Measurements from ENCODE around the gene PTGS1.
"Not testable (repeated sequence)": the region's sequence is repeated elsewhere in the genome, so short reads cannot be mapped to it uniquely, and the experiment has no call there.

PTGS1 gene

GRCh38 chr9:122347348-122348287 lies 23.2 kb upstream of the PTGS1 start:
- no peak for DNase-seq (ENCODE audit: low read depth in 2 of 2)

- no peak for DNase-seq (ENCODE audit: low read depth in 2 of 2)
These were observed 22.5 kb upstream of the PTGS1 start for GRCh38 chr9:122348288-122348777.

GRCh38 chr9:122348791-122349190 lies 22.0 kb upstream of the PTGS1 start:
- DNase-seq (ENCODE audit: low read depth in 2 of 2), result no peak

- DNase-seq (ENCODE audit: low read depth in 2 of 2), result no peak
These were observed 21.6 kb upstream of the PTGS1 start for GRCh38 chr9:122349201-122349600.

GRCh38 chr9:122350577-122351355 lies 20.1 kb upstream of the PTGS1 start:
- DNase-seq (ENCODE audit: low read depth in 2 of 2), result peak; percentile 40 to 52

GRCh38 chr9:122354536-122355199 lies 16.2 kb upstream of the PTGS1 start:
- no peak for DNase-seq (ENCODE audit: low read depth in 2 of 2)

- no peak for DNase-seq (ENCODE audit: low read depth in 2 of 2)
These were observed 15.4 kb upstream of the PTGS1 start for GRCh38 chr9:122355336-122355875.

GRCh38 chr9:122356627-122357026 lies 14.2 kb upstream of the PTGS1 start:
- DNase-seq (ENCODE audit: low read depth in 2 of 2), result no peak

- DNase-seq (ENCODE audit: low read depth in 2 of 2), result no peak
These were observed 9.9 kb upstream of the PTGS1 start for GRCh38 chr9:122360891-122361290.

GRCh38 chr9:122363131-122363530 lies 7.7 kb upstream of the PTGS1 start:
- DNase-seq (ENCODE audit: low read depth in 2 of 2), result not testable (repeated sequence)

- DNase-seq (ENCODE audit: low read depth in 2 of 2), result no peak
These were observed 6.6 kb upstream of the PTGS1 start for GRCh38 chr9:122364117-122364782.

GRCh38 chr9:122364783-122365150 lies 6.1 kb upstream of the PTGS1 start:
- DNase-seq (ENCODE audit: low read depth in 2 of 2), result no peak

- no peak for DNase-seq (ENCODE audit: low read depth in 2 of 2)
These were observed 4.7 kb upstream of the PTGS1 start for GRCh38 chr9:122366074-122366660.

GRCh38 chr9:122367065-122367464 lies 3.8 kb upstream of the PTGS1 start:
- no peak for DNase-seq (ENCODE audit: low read depth in 2 of 2)

GRCh38 chr9:122367774-122368460 lies 2.9 kb upstream of the PTGS1 start:
- no peak for DNase-seq (ENCODE audit: low read depth in 2 of 2)

- no peak for DNase-seq (ENCODE audit: low read depth in 2 of 2)
These were observed 2.2 kb upstream of the PTGS1 start for GRCh38 chr9:122368642-122369041.

- no peak for DNase-seq (ENCODE audit: low read depth in 2 of 2)
These were observed 521 bp upstream of the PTGS1 start for GRCh38 chr9:122370303-122370702.

GRCh38 chr9:122371846-122372245 lies 1.0 kb downstream of the PTGS1 start:
- DNase-seq (ENCODE audit: low read depth in 2 of 2), result no peak

- DNase-seq (ENCODE audit: low read depth in 2 of 2), result no peak
These were observed 2.3 kb downstream of the PTGS1 start for GRCh38 chr9:122372856-122373845.

All from stimulated activated CD8-positive, alpha-beta memory T cell treated with anti-CD3 and anti-CD28 coated beads, Interleukin-7, amount 100 ng/mL, for 4 hours (primary cell).